ENCODE data around the gene RBM43. TPM values are rescaled to one million over a fixed set of nuclear protein-coding genes. Genes with fewer than 3 reads are reported as not detected.

The RBM43 gene
- total RNA-seq, 1 donor, result 13.3 TPM

GRCh38 chr2:151207100-151207499 is 54.6 kb downstream of the RBM43 start:
- Histone ChIP-seq H3K4me1 (ENCODE audit: insufficient read depth, low read length) (no peaks in the 10 kb centered on the region), H3K4me3 (ENCODE audit: low read length) (no peak overlapping the region), H3K9me3 (ENCODE audit: low read depth, low read length) (no peaks in the 10 kb centered on the region), H3K27me3 (ENCODE audit: insufficient read depth, low read length) (no peaks in the 10 kb centered on the region)

GRCh38 chr2:151206446-151206968 is 55.2 kb downstream of the RBM43 start:
- H3K9me3 ChIP-seq (ENCODE audit: low read depth, low read length), result no peaks in the 10 kb centered on the region
- H3K4me1 ChIP-seq (ENCODE audit: insufficient read depth, low read length), result no peaks in the 10 kb centered on the region
- H3K27me3 ChIP-seq (ENCODE audit: insufficient read depth, low read length), result no peaks in the 10 kb centered on the region
- no peak overlapping the region for H3K4me3 ChIP-seq (ENCODE audit: low read length)

GRCh38 chr2:151205571-151205970 is 56.1 kb downstream of the RBM43 start:
- no peaks in the 10 kb centered on the region for H3K4me1 ChIP-seq (ENCODE audit: insufficient read depth, low read length)
- H3K27me3 ChIP-seq (ENCODE audit: insufficient read depth, low read length), result no peaks in the 10 kb centered on the region
- H3K9me3 ChIP-seq (ENCODE audit: low read depth, low read length), result no peaks in the 10 kb centered on the region
- H3K4me3 ChIP-seq (ENCODE audit: low read length), result no peak overlapping the region

GRCh38 chr2:151204756-151205155 is 56.9 kb downstream of the RBM43 start:
- Histone ChIP-seq H3K4me3 (ENCODE audit: low read length) (no peak overlapping the region), H3K9me3 (ENCODE audit: low read depth, low read length) (no peaks in the 10 kb centered on the region), H3K4me1 (ENCODE audit: insufficient read depth, low read length) (no peaks in the 10 kb centered on the region), H3K27me3 (ENCODE audit: insufficient read depth, low read length) (no peaks in the 10 kb centered on the region)

- Histone ChIP-seq H3K9me3 (ENCODE audit: low read depth, low read length) (no peaks in the 10 kb centered on the region), H3K4me3 (ENCODE audit: low read length) (no peak overlapping the region), H3K27me3 (ENCODE audit: insufficient read depth, low read length) (no peaks in the 10 kb centered on the region), H3K4me1 (ENCODE audit: insufficient read depth, low read length) (no peaks in the 10 kb centered on the region)
Measured at GRCh38 chr2:151200844-151201243, 60.8 kb downstream of the RBM43 start.

- Histone ChIP-seq H3K9me3 (ENCODE audit: low read depth, low read length) (no peaks in the 10 kb centered on the region), H3K4me3 (ENCODE audit: low read length) (no peak overlapping the region), H3K27me3 (ENCODE audit: insufficient read depth, low read length) (no peaks in the 10 kb centered on the region), H3K4me1 (ENCODE audit: insufficient read depth, low read length) (no peaks in the 10 kb centered on the region)
Measured at GRCh38 chr2:151200277-151200676, 61.4 kb downstream of the RBM43 start.

GRCh38 chr2:151198645-151199044 is 63.0 kb downstream of the RBM43 start:
- H3K9me3 ChIP-seq (ENCODE audit: low read depth, low read length), result no peaks in the 10 kb centered on the region
- no peak overlapping the region for H3K4me3 ChIP-seq (ENCODE audit: low read length)
- no peaks in the 10 kb centered on the region for H3K4me1 ChIP-seq (ENCODE audit: insufficient read depth, low read length)
- H3K27me3 ChIP-seq (ENCODE audit: insufficient read depth, low read length), result no peaks in the 10 kb centered on the region

Other genes starting within 250 kb of the RBM43 start
- 30.7 TPM for gene NMI, start 27.8 kb upstream of the RBM43 start, total RNA-seq
- 11.1 TPM for gene TNFAIP6, start 95.7 kb upstream of the RBM43 start, total RNA-seq
- 66.7 TPM for gene RIF1, start 148.0 kb upstream of the RBM43 start, total RNA-seq